ENCODE results near the gene DNPH1. TPM values are rescaled to one million over a fixed set of nuclear protein-coding genes. Genes with fewer than 3 reads are reported as not detected.

The DNPH1 gene
- total and polyA plus RNA-seq, 2 of the 8 experiments (the other 6 are each of a cell fraction or from before 2014, with no cell fraction given): 33.9 to 134 TPM

DNA sequence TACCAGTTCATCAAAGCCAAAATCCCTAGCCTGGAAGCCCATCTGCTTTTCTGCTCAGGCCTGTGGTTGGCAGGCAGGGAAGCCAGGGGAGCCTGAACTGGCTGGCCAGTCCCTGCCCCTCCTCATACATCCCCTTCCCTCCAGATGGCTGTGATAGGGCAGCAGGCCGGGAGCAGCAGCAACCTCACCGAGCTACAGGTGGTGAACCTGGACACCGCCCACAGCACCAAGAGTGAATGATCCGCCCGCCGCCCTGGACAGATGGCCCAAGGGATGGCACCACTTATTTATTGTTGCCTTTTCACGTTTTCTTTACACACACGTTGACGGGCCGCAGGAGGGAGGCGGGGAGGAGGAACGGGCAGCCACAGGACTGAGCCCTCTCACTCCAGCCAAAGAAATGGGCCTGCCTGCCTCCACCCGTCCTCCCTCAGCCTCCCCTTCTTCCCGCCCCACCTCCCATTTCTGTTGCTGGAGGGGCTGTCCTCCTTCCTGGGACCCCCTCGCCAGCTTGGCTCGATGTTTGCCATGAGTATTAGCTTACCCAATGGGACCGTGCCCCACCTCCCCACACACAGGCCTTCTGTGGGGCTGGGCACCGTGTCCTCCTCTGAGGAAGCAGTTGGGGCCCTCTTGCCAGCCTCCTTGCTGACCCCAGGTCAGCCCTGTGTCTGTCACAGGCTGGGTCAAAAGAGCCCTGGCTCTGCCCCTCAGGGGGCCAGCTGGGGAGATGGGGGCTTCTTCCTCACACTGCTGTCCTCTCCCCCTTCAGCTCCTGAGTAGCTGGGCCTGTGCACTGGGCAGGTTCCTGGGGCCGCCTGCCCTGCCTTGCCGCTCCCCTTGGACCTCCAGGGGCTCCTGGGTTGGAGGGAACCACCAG is 50.1 kb downstream of the DNPH1 start:
- H2BK20ac ChIP-seq (ENCODE audit: low read length): no peak overlapping the region
- no peak overlapping the region for H3K4me3 ChIP-seq (ENCODE audit: extremely low read depth in 1 of 4, insufficient read depth in 2 of 4, low read depth in 3 of 4, low read length in 4 of 4)
- ChIA-PET POLR2A (ENCODE audit: partially characterized antibody) (interaction anchor here (0.6 to 4.0 kb wide), 8 partner anchors 7 to 102 kb away, joined by 3 to 30 read pairs (median 3); partner anchors contain the start of gene DNPH1), CTCF (ENCODE audit: partially characterized antibody) (interaction anchor here (1.2 kb wide), 1 partner anchor 9 kb away, joined by 5 read pairs; the partner anchor contains the start of gene SRF)
- WGBS, 2 experiments (ENCODE audit: extremely low coverage in 1 of 2, insufficient coverage in 1 of 2, insufficient read length in 1 of 2, insufficient replicate concordance in 2 of 2, low coverage in 1 of 2, low lambda C conversion rate in 2 of 2, missing lambda C conversion rate in 1 of 2): 92% methylated on average over 20 of the region's 20 CpGs; no CpG with 5 or more reads in 1 of the 2 experiments
- no peak overlapping the region for H3K14ac ChIP-seq (ENCODE audit: insufficient read length)
- H3K9ac ChIP-seq (replicated peaks in 1 of 4; ENCODE audit: extremely low read depth in 1 of 4, low read depth in 3 of 4, low read length in 3 of 4): no peak overlapping the region
- TF ChIP-seq, protein P1, sequence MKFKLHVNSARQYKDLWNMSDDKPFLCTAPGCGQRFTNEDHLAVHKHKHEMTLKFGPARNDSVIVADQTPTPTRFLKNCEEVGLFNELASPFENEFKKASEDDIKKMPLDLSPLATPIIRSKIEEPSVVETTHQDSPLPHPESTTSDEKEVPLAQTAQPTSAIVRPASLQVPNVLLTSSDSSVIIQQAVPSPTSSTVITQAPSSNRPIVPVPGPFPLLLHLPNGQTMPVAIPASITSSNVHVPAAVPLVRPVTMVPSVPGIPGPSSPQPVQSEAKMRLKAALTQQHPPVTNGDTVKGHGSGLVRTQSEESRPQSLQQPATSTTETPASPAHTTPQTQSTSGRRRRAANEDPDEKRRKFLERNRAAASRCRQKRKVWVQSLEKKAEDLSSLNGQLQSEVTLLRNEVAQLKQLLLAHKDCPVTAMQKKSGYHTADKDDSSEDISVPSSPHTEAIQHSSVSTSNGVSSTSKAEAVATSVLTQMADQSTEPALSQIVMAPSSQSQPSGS (IDR thresholded peaks at IDR 0.05; ENCODE audit: low read length): no peak
- no peak overlapping the region for H3K56ac ChIP-seq (replicated peaks; ENCODE audit: insufficient read length, low read depth, low read length)
- H4K20me1 ChIP-seq (replicated peaks in 1 of 2; ENCODE audit: control insufficient read depth in 1 of 2, insufficient read depth in 2 of 2, low read length in 2 of 2): peaks cover 3 to 18% of the 10 kb centered on the region in 2 experiments
- H3K18ac ChIP-seq (ENCODE audit: extremely low read depth, low read length): no peak overlapping the region
- peaks cover 0 to 7% of the 10 kb centered on the region in 2 experiments; a peak in 2 of 4 replicates for H3K79me2 ChIP-seq (ENCODE audit: control insufficient read depth in 1 of 2, insufficient read depth in 2 of 2, low read length in 2 of 2)
- H2AK5ac ChIP-seq (ENCODE audit: low read depth, low read length): no peak overlapping the region
- no peaks in the 10 kb centered on the region for H3K9me3 ChIP-seq (ENCODE audit: insufficient read depth in 2 of 2, low read depth in 1 of 2, low read length in 1 of 2)
- no peak overlapping the region for H2BK12ac ChIP-seq (ENCODE audit: low read depth, low read length)
- no peak overlapping the region for H3K23ac ChIP-seq (ENCODE audit: insufficient read length)
- no peak overlapping the region for H3K27ac ChIP-seq (ENCODE audit: low read depth, low read length)
- no peak overlapping the region for H2BK5ac ChIP-seq (ENCODE audit: low read depth, low read length)
- no peak overlapping the region for H2BK120ac ChIP-seq (replicated peaks; ENCODE audit: low read depth, low read length)
- DNase-seq (ENCODE audit: low read depth in 1 of 2, low spot score in 2 of 2) (no peak), FAIRE-seq (no peak)
- peaks cover 20 to 36% (median 34%) of the 10 kb centered on the region in 4 experiments for H3K36me3 ChIP-seq (ENCODE audit: control insufficient read depth in 2 of 4, insufficient read depth in 4 of 4, low read length in 3 of 4)
- H4K8ac ChIP-seq (ENCODE audit: extremely low read depth, insufficient read depth, low read length): peak overlapping the region; percentile 29; the same call in 1 of the 2 replicates
- no peak overlapping the region for H4K5ac ChIP-seq (ENCODE audit: insufficient read length, low read depth, low read length)
- peaks cover 3% of the 10 kb centered on the region; the same call in 1 of the 2 replicates for H3K79me1 ChIP-seq (ENCODE audit: low read depth, low read length)
- no peak overlapping the region for H4K91ac ChIP-seq (replicated peaks; ENCODE audit: insufficient read length, low read length)
- no peaks in the 10 kb centered on the region for H3K27me3 ChIP-seq (replicated peaks in 1 of 4; ENCODE audit: control insufficient read depth in 3 of 4, extremely low read depth in 1 of 4, insufficient read depth in 3 of 4, low read length in 3 of 4)
- H3K4ac ChIP-seq (replicated peaks; ENCODE audit: insufficient read length, low read depth, low read length): no peak overlapping the region
- H2AFZ ChIP-seq (ENCODE audit: low read length): no peak overlapping the region
- H3K23me2 ChIP-seq (ENCODE audit: low read depth, low read length): peaks cover 9% of the 10 kb centered on the region
- H3K4me1 ChIP-seq (replicated peaks in 1 of 4; ENCODE audit: control insufficient read depth in 3 of 4, insufficient read depth in 4 of 4, low read length in 3 of 4): peaks cover 0 to 3% (median 2%) of the 10 kb centered on the region in 4 experiments; a peak in 2 of 7 replicates
- H2BK15ac ChIP-seq (ENCODE audit: low read length): no peak overlapping the region
- no peak overlapping the region for H3K4me2 ChIP-seq (ENCODE audit: insufficient read depth in 1 of 2, low read depth in 2 of 2, low read length in 2 of 2)
